GM18499 (cell line): ENCODE data around the gene NDUFS3.
A peak's percentile ranks its signal among the peaks of the same experiment; 100 is the strongest.
"Not testable (repeated sequence)": the region's sequence is repeated elsewhere in the genome, so short reads cannot be mapped to it uniquely, and the experiment has no call there.

Source experiments
- ATAC-seq: cut with Tn5 transposase; IDR thresholded peaks from one replicate; pipeline ENCODE4 v1.9.1; 2021; ENCODE audit warnings: moderate number of reproducible peaks; ENCODE audit not compliant: insufficient read depth, unreplicated experiment

Gene NDUFS3

GRCh38 chr11:47578524-47579494, at the start of gene NDUFS3, which contains the start of gene KBTBD4:
NDUFS3 (plus strand) TSS chr11:47579074; CDS start chr11:47579092, 18 bp downstream.
KBTBD4 (minus strand) TSS chr11:47578970; CDS start chr11:47578951, 19 bp downstream.
- ATAC-seq = peak; percentile 85

- no peak for ATAC-seq
Observed at GRCh38 chr11:47529951-47530350, 48.9 kb upstream of the NDUFS3 start.

- ATAC-seq = not testable (repeated sequence)
Observed at GRCh38 chr11:47530721-47531120, 48.2 kb upstream of the NDUFS3 start.

GRCh38 chr11:47531666-47532065, 47.2 kb upstream of the NDUFS3 start:
- no peak for ATAC-seq

- ATAC-seq = no peak
Observed at GRCh38 chr11:47532597-47533213, 46.2 kb upstream of the NDUFS3 start.

- ATAC-seq = no peak
Observed at GRCh38 chr11:47533690-47534151, 45.2 kb upstream of the NDUFS3 start.

- ATAC-seq = no peak
Observed at GRCh38 chr11:47534704-47535251, 44.1 kb upstream of the NDUFS3 start.

- no peak for ATAC-seq
Observed at GRCh38 chr11:47536915-47537314, 42.0 kb upstream of the NDUFS3 start.

GRCh38 chr11:47538741-47539565, 39.9 kb upstream of the NDUFS3 start:
- no peak for ATAC-seq

- ATAC-seq = no peak
Observed at GRCh38 chr11:47539681-47540039, 39.2 kb upstream of the NDUFS3 start.

GRCh38 chr11:47541070-47541469, 37.8 kb upstream of the NDUFS3 start:
- no peak for ATAC-seq

- no peak for ATAC-seq
Observed at GRCh38 chr11:47545298-47545697, 33.6 kb upstream of the NDUFS3 start.

GRCh38 chr11:47546274-47546673, 32.6 kb upstream of the NDUFS3 start:
- ATAC-seq = not testable (repeated sequence)

- ATAC-seq = no peak
Observed at GRCh38 chr11:47550288-47551047, 28.4 kb upstream of the NDUFS3 start.

GRCh38 chr11:47551086-47551485, 27.8 kb upstream of the NDUFS3 start:
- ATAC-seq = no peak

GRCh38 chr11:47552056-47552565, 26.8 kb upstream of the NDUFS3 start:
- no peak for ATAC-seq

GRCh38 chr11:47552566-47553405, 26.1 kb upstream of the NDUFS3 start, which contains the start of gene CELF1:
CELF1 (minus strand) TSS chr11:47553132; CDS start chr11:47499523, 53,609 bp downstream.
- peak; percentile 62 for ATAC-seq

- peak; percentile 25 for ATAC-seq
Observed at GRCh38 chr11:47553406-47553743, 25.5 kb upstream of the NDUFS3 start.
